Measurements from ENCODE around the gene CPNE4. TPM values are rescaled to one million over a fixed set of nuclear protein-coding genes. Genes with fewer than 3 reads are reported as not detected.

Gene CPNE4
- total and polyA plus RNA-seq, 4 donors: 0.02 to 1.6 (median 0.29) TPM

DNA sequence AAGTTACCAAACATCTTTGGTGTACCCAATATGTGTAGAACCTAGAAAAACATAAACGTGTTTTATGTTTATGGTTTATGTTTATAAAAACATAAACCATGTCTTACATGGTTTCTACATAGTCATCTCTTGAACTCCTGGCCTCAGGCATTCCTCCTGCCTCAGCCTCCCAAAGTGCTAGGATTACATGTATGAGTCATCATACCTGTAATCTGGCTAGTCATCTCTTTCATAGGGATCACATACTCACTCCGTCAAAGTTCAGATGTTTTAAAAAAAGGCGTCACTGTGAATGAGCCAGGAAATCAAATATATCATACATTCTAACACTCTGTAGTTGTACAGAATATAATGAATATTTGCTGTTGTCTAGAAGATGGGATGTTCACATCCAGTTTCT, 178.6 kb downstream of the CPNE4 start:
- Histone ChIP-seq H3K9ac (ENCODE audit: insufficient read depth in 1 of 2, low read length in 2 of 2) (no peak overlapping the region), H3K4me1 (ENCODE audit: control insufficient read depth in 5 of 5, insufficient read depth in 5 of 5, low read length in 5 of 5) (no peaks in the 10 kb centered on the region), H3K27me3 (ENCODE audit: control insufficient read depth in 3 of 3, insufficient read depth in 3 of 3, low read length in 2 of 3) (no peaks in the 10 kb centered on the region), H3K27ac (ENCODE audit: low read depth in 1 of 2, low read length in 1 of 2) (no peak overlapping the region), H3K4me3 (no peak overlapping the region), H3K36me3 (ENCODE audit: control insufficient read depth in 4 of 4, insufficient read depth in 4 of 4, low read length in 4 of 4) (no peaks in the 10 kb centered on the region), H3K9me3 (ENCODE audit: control insufficient read depth in 4 of 4, insufficient read depth in 3 of 4, low read length in 3 of 4) (no peaks in the 10 kb centered on the region)
- WGBS, 2 donors: 82 to 89% methylated on average over 3 of the region's 3 CpGs
- ATAC-seq (ENCODE audit: insufficient read depth, low FRiP score) (no peak), DNase-seq (no peak)
- TF ChIP-seq, protein P1, sequence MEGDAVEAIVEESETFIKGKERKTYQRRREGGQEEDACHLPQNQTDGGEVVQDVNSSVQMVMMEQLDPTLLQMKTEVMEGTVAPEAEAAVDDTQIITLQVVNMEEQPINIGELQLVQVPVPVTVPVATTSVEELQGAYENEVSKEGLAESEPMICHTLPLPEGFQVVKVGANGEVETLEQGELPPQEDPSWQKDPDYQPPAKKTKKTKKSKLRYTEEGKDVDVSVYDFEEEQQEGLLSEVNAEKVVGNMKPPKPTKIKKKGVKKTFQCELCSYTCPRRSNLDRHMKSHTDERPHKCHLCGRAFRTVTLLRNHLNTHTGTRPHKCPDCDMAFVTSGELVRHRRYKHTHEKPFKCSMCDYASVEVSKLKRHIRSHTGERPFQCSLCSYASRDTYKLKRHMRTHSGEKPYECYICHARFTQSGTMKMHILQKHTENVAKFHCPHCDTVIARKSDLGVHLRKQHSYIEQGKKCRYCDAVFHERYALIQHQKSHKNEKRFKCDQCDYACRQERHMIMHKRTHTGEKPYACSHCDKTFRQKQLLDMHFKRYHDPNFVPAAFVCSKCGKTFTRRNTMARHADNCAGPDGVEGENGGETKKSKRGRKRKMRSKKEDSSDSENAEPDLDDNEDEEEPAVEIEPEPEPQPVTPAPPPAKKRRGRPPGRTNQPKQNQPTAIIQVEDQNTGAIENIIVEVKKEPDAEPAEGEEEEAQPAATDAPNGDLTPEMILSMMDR (IDR thresholded peaks at IDR 0.05; ENCODE audit: control extremely low read depth, extremely low read depth): no peak

DNA sequence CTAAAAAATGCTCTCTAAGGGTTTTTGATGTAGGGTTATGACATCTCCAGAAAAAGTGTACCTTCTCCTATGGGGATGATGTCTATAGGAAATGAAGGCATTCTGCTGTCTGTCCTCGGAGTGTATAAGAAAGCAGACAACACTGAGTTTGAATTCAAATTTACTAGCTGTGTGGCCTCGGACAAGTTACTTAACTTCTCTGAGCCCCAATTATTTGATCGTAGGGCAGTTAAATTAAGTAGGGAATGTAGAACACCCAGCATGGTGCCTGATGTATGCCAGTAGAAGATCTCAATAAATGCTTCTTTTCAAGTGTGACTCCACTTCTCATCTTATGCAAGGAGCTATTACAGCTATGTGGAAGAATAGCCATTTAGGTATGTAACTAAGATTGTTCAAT, 184.6 kb downstream of the CPNE4 start:
- no peak for ATAC-seq (ENCODE audit: insufficient read depth, low FRiP score)
- 89 to 96% methylated on average over 3 of the region's 3 CpGs for WGBS, 2 donors
- no peak for DNase-seq

DNA sequence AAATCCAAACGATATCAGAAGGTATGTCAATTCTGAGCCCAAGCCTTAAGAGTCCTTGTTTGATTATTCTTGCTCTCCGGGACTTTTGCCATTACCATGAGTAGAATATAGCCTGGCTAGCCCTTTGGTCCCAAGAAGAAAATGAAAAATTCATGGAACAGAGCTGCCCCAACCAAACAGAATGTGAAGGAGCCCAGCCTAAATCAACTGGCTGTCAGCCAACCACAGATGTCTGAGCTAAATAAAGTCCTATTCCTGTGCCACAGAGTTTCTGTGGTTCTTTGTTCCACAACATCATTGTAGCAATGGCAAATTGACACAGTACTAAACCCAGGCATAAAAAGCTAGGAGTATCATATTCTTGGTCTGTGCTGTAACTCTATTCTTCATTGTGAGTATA, 185.2 kb downstream of the CPNE4 start:
- Histone ChIP-seq H3K4me1 (ENCODE audit: control insufficient read depth in 5 of 5, insufficient read depth in 5 of 5, low read length in 5 of 5) (no peaks in the 10 kb centered on the region), H3K4me3 (no peak overlapping the region), H3K27ac (ENCODE audit: low read depth in 1 of 2, low read length in 1 of 2) (no peak overlapping the region), H3K27me3 (ENCODE audit: control insufficient read depth in 3 of 3, insufficient read depth in 3 of 3, low read length in 2 of 3) (no peaks in the 10 kb centered on the region), H3K36me3 (ENCODE audit: control insufficient read depth in 4 of 4, insufficient read depth in 4 of 4, low read length in 4 of 4) (no peaks in the 10 kb centered on the region), H3K9ac (ENCODE audit: insufficient read depth in 1 of 2, low read length in 2 of 2) (no peak overlapping the region), H3K9me3 (ENCODE audit: control insufficient read depth in 4 of 4, insufficient read depth in 3 of 4, low read length in 3 of 4) (no peaks in the 10 kb centered on the region)
- DNase-seq (no peak), ATAC-seq (ENCODE audit: insufficient read depth, low FRiP score) (no peak)
- WGBS, 2 donors: 83 to 86% methylated on average over 2 of the region's 2 CpGs
- TF ChIP-seq, protein P1 (IDR thresholded peaks at IDR 0.05; ENCODE audit: control extremely low read depth, extremely low read depth): no peak

More for the DNA sequence above, 184.6 kb downstream of the CPNE4 start:
- TF ChIP-seq, protein P1 (IDR thresholded peaks at IDR 0.05; ENCODE audit: control extremely low read depth, extremely low read depth): no peak
- Histone ChIP-seq H3K4me1 (ENCODE audit: control insufficient read depth in 5 of 5, insufficient read depth in 5 of 5, low read length in 5 of 5) (no peaks in the 10 kb centered on the region), H3K4me3 (no peak overlapping the region), H3K9me3 (ENCODE audit: control insufficient read depth in 4 of 4, insufficient read depth in 3 of 4, low read length in 3 of 4) (no peaks in the 10 kb centered on the region), H3K27me3 (ENCODE audit: control insufficient read depth in 3 of 3, insufficient read depth in 3 of 3, low read length in 2 of 3) (no peaks in the 10 kb centered on the region), H3K36me3 (ENCODE audit: control insufficient read depth in 4 of 4, insufficient read depth in 4 of 4, low read length in 4 of 4) (no peaks in the 10 kb centered on the region), H3K9ac (ENCODE audit: insufficient read depth in 1 of 2, low read length in 2 of 2) (no peak overlapping the region), H3K27ac (ENCODE audit: low read depth in 1 of 2, low read length in 1 of 2) (no peak overlapping the region)

DNA sequence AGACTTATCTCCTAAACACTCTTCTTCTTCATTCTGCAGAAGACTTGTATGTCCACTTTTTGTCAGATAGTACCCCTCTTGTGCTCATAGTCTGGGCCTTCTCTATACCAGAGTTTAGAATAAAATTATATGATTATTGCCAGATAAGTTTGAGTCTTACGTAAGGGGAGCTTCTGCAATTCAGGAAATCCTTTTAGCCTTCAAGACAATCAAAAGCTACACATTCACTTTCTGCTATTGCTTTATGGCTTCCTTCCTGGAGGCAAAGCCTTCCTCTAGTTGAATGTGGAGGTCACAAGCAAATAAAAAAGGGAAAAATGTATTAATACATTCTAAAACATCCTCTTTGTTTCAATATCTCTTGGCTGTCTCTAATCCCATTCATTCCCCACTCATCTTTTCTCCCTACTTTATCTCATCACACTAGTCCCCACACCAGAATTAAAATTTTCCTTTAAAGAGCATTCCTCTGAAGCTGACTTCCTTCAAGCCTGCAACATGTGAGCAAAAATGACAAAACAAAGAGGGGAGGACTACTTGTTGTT, 186.8 kb downstream of the CPNE4 start:
- WGBS, 2 donors: 18 to 41% methylated on average over 1 of the region's 1 CpG

More for the DNA sequence above, 186.8 kb downstream of the CPNE4 start:
- no peak for DNase-seq
- H3K9me3 ChIP-seq (ENCODE audit: control insufficient read depth in 4 of 4, insufficient read depth in 3 of 4, low read length in 3 of 4): peaks cover 0 to 2% (median 0%) of the 10 kb centered on the region in 4 donors
- no peaks in the 10 kb centered on the region for H3K27me3 ChIP-seq (ENCODE audit: control insufficient read depth in 3 of 3, insufficient read depth in 3 of 3, low read length in 2 of 3)
- H3K27ac ChIP-seq (ENCODE audit: low read depth in 1 of 2, low read length in 1 of 2): no peak overlapping the region
- TF ChIP-seq, protein P1 (IDR thresholded peaks at IDR 0.05; ENCODE audit: control extremely low read depth, extremely low read depth): no peak
- H3K36me3 ChIP-seq (ENCODE audit: control insufficient read depth in 4 of 4, insufficient read depth in 4 of 4, low read length in 4 of 4): no peaks in the 10 kb centered on the region
- no peak overlapping the region for H3K4me3 ChIP-seq
- no peaks in the 10 kb centered on the region for H3K4me1 ChIP-seq (ENCODE audit: control insufficient read depth in 5 of 5, insufficient read depth in 5 of 5, low read length in 5 of 5)
- no peak overlapping the region for H3K9ac ChIP-seq (ENCODE audit: insufficient read depth in 1 of 2, low read length in 2 of 2)
- ATAC-seq (ENCODE audit: insufficient read depth, low FRiP score): no peak

Data from lung (tissue), 12 donors.